Amniotic stem cell (primary cell): ENCODE results near the gene SPATA16.
"Not testable (repeated sequence)": the region's sequence is repeated elsewhere in the genome, so short reads cannot be mapped to it uniquely, and the experiment has no call there.

Source experiments
- DNase-seq: peaks from one replicate; lab custom pipeline; 2025; lab: John Stamatoyannopoulos, UW

Gene SPATA16

DNA sequence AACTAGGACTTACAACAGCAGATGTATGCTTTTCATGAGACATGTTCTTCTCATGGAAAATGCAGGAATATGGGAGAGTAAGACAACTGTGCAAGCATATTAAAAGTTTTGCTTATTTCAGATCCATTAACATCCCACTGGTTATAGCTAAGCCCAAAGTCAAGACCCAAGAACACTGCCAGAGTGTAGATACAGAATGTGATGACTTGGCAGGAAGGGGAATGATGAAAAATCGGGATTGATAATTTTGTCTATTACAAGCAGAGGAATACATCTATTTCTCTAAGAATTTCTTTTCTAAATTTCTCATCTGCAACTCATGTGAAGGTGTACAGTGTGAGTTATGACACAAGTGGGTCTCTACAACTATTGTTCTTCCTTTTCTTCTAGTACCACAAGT, 76.4 kb downstream of the SPATA16 start:
- no peak for DNase-seq

DNA sequence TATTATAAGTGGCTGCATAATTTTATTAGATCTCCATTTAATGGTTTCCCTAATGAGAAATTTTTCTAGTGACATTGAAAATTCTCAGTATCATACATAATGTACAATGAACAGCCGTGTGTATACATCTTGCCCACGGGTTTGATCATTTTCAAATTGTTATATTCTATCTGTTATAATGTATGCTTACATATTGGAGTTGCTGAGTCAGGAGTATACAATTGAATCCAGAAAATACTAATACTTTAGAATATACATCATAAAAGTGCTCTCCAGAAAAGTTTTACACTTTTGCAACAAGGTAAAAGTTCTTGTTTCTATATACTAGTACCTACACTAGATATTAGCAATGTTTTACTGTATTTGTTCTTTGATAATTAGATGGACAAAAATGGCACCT, 82.8 kb downstream of the SPATA16 start:
- DNase-seq = no peak

DNA sequence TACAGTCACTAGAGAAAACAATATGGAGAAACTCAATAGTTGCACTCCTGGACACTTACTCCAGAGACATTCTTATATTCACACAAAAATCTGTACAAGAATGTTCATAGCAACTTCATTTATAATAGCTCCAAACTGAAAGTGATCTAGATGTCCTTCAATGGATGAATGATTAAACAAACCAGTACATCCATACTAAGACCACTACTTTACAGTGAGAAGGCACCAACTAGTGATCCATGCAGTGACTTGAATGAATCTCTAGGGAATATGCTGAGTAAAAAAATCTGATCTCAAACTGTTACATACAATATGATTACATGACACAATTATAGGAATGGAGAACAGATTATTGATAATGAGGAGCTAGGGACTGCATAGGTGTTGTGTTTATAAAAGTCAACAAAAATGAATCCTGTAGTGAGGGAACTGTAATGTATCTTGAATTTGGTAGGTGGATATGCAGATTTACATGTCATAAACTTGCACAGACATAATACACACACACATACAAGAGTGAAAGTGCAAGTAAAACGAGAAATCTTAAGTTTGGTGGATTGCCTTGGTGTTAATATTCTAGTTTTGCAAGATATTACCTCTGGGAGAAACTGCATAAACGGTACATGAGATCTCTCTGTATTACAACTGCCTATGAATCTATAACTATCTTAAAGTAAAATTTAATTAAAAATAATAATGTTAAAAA, 85.7 kb downstream of the SPATA16 start:
- DNase-seq = no peak

DNA sequence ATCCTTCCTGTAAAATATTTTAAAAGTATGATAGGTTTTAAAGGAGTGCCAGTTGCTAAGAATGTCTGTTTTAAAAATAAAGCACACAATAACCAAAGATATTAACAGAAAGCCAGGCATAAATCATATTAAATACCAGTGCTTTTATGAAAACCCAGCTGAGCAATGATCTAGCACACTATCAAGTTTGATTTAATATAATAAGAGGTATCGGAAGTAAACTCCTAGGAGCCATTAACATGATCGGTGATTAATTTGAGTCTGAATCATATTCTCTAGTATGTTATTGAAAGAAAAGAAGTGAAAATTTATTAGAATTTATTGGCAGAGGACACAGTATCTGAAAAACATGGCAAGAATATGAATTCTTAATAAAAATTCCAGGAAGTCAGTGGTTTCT, 91.7 kb downstream of the SPATA16 start:
- no peak for DNase-seq

DNA sequence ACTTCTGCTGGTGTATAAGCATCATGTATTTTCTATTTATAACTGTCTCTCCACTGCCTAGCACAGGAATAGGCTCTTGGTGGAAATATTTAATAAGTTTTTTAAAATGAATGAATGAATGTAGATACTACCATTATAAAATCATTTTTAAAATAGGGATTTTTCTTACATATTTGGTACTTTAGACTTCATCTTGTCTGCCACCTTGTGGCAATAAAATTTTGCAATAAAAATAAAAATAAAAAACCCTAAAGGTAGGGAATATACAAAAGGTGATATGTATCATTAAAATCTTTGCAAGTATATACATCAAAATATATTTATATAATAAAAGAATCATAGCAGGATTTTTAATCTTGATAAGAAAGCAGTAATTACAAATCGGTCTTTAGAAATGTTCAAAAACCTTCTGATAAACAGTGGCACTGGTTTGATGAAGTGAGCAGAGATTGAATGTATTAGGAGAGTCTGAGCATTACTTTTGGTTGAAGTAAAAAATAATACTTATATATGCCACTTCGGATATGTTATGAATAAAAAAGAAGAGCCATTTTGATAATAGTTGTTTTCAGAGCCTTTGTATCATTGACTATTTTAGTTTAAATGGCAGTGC, 95.2 kb downstream of the SPATA16 start:
- DNase-seq = no peak

DNA sequence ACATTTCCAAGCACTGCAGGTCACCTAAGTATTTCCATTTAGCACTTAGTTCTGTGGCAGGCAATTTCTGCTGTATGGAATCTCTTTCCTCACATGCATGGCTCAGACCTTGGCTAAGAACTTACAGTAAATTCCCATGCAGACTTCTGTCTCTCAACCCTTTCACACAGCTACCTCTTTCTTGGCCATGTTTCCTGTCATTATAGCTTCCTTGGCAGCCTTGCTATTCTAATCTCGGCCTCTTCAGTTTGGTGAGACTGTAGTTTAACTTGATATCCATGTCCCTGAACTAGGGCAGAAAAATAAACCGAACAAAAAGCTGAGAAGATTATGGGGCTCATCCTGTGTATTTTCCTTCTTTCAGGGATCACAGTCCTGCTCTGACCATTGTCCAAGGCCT, 96.0 kb downstream of the SPATA16 start:
- DNase-seq = no peak

DNA sequence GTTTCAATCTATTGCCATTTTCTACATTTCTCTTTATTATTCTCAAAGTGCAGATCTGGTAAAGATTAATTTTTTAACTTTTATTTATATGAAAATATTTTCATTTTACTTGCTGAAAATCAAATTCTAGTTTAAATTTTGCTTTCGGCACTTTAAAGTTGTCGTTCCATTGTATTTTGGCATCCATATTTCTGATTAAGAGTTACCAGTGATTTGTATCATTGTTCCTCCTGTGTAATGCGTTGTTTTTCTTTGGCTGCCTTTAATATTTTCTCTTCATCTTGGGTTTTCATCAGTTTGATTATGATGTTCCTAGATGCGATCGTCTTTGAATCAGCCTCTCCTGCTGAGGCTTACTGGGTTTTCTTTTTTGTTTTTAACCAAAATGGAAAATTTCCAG, 97.3 kb downstream of the SPATA16 start:
- no peak for DNase-seq

DNA sequence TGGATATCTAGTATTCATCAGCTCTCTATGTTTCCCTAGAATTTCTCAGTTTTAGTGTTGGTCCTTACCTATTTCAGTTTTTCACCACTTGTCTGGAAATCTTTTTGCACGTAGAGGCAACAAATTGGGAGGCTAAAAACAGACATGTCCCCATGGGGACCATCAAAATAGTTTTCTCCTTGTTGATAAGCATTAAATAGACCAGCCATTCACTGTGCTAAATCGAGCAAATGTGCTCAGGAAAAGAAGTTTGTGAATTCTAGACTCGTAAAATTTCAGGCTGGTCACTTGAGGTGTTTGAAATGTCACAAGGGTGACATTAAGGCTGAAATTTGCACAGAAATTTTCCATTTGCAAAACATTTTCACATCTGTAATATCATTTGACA, 102.6 kb downstream of the SPATA16 start:
- DNase-seq = no peak

DNA sequence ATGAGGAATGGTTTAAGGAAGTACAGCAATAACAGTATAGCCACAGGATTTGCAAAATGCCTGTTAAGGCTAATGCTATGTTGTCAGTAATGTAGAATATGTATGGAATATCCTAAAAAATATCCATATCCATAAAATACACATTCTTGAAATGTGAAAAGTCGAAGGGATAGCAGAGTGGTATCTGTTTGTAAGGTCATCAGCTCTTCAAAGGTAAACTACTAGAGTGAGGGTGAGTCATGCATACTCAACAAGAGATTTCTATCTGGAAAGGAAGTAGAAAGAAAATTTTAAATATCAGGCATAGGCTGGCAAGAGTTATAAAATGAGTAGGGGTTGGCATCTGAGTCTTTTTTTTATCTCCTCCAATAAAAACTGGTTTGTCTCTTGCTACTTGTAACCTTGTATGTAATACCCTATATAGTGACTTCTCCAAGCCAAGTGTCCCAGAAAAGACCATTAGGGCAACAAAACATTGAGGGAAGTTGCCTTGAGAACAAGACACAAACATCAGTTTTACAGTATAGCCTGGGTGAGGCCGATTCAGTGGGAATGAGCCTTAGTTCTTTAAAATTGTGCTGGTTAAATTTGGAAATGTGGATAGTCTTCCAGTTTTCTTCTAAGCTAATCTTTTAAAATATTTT, 103.1 kb downstream of the SPATA16 start:
- no peak for DNase-seq

DNA sequence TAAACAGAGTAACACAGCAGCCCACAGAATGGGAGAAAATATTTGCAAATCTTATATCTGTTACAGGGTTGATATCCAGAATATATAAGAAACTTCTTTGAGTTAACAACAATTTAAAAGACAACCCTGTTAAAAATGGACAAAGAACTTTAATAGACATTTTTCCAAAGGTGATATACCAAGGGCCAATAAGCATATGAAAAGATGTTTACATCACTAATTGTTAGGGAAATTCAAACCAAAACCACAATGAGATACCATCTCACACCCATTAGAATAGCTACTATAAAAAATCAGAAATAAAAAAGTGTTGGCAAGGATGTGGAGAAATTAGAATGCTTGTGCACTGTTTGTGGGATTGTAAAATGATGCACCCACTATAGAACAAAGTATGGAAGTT, 110.8 kb downstream of the SPATA16 start:
- no peak for DNase-seq

DNA sequence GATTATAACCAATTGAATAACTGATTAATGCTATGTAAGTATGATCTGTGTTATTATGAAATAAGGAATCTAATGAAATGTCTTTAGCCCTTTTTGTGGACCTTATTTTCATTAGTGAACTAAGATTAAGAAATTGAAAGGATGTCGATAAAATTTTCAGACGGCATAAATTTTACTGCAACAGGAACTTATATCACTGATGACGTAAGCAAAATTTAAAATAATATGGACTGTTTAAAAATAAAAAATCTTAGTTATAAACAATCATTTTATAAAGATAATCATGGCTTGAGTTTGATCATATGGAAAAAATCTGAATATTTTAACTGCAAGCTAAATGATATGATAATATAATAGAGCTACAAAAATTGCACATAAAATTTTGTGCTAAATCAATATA, 112.7 kb downstream of the SPATA16 start:
- DNase-seq = no peak

DNA sequence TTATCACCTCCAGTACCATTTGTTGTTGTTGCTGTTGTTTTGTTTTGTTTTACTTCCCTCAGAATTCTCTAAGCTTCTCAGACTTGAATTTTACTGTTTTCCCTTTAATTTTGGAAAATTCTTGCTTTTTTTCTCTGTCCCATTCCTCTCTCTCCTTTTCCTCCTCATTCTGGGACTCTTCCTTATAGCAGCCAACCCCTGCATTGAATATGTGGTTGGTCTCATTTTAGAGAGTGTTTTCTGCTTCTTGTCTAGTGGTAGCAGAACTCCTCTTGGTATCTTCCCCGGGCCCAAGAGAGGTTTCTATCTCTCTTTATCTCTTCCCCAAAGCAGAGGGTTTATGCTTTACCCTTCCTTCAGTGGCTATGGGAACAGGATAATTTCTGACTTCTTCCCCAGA, 113.6 kb downstream of the SPATA16 start:
- no peak for DNase-seq

DNA sequence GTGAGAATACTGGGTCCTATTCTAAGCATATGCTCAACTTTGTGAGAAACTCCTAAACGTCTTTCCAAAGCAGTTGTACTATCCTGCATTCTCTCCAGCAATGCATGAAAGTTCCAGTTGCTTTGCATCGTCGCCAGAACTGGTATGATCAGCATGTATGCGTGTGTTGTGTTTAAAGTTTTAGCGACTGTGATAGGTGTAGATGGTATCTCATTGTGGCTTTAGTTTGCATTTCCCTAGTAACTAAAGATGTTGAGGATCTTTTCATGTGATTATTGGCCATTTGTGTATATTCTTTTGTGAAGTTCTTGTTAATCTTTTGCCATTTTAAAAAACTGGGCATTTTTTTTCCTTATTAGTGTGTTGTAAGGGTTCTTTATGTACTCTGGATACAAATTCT, 115.1 kb downstream of the SPATA16 start:
- DNase-seq = no peak

DNA sequence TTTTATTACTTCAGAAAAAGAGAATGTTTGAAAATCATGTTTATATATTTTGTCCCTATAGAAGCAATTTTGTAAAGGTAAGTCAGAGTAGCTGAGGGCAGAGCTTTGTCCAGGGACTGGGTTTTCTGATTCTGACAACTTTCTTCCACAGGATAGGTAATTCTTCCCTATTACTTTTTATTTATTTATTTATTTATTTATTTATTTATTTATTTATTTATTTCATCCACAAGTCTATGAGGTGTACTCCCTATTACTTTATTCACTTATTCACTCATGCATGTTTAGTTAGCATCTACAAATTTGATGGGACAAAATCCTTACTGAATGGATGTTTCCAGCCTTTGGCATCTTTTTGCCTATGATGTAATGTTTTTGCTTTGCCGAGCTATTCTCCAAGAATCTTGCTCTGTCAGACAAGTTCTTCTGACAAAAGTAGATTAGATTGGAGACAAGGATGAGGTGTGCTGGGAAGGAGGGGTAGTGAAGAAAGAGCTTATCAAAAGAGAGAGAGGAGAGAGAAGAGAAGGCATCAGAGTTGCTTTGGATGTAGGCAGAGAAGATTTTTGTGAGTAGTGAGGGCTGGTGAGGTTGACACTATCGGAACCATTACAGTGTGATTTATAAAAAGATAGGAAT, 119.4 kb downstream of the SPATA16 start:
- DNase-seq = no peak

DNA sequence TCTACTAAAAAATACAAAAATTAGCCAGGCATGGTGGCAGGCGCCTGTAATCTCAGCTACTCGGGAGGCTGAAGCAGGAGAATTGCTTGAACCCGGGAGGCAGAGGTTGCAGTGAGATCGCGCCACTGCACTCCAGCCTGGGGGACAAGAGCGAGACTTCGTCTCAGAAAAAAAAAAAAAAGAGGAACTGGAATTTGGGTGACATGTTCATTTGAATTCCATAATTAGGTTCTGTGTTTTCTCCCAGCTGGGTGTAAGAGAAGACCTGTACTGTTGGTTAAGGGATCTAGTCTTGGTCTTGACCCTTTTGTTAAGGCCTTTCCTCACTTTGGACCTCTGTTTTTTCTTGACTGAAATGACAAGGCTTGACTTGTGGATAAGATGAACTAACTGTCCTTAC, 120.9 kb downstream of the SPATA16 start:
- DNase-seq = not testable (repeated sequence)

DNA sequence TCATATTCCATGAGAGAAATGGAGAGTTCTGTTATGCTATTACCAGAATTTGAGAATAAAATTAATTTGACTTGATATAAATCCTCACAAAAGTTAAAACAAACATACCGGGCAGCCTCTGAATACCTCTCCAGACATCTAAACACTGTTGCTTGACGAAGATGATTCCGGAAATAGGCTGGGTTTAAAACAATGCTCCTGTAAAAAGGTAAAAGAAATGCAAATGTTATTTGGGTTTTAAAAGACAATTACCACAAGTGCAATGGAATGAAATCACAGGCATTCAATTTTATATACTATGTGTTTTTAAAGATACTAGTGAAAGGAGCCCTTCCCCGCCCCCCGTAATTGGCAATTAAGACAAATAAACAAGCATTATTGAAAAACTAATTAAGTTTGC, 121.7 kb downstream of the SPATA16 start:
- no peak for DNase-seq

DNA sequence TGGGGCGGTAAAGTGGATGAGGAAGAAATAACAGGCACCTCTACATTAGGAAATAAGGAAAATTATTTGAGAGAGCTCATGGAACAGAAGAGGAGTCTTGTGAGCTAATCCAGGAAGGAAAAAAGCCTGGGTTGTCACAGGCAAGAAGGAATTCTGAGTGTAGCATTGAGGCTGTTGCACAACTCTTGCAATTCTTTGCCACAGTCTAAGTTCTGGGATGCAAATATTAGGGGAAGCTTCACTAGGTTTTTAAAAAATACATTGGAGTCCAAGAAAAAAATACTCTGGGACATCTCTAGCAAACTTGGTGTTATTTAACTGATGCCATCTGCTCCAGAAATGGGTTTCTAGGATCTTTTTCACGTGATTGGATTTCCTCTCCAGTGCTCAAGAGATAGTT, 122.3 kb downstream of the SPATA16 start:
- DNase-seq = no peak

DNA sequence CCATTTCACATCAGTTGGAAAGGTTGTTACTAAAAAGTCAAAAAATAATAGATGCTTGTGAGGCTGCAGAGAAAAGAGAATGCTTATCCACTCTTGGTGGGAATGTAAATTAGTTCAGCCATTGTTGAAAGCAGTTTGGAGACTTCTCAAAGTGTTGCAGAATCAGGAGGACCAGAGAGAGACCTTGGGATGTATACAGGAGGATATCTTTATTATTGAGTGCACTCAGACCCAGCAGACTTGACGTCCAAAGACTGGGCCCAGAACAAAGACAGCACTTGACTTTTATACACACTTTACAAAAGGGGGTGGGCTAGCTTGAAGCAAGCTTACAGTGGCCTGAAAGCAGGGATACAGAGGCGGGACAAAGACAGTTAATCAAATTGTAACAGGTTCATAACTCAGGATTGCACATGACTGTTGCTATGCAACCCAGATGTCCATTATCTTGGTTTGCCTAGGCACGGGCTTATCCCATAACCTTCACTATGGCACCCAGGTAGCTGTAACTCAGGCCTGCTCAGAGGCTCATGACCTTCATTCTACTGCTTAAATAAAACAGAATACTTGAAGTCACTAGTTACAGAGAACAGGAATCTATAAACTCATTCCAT, 127.7 kb downstream of the SPATA16 start:
- DNase-seq = no peak

DNA sequence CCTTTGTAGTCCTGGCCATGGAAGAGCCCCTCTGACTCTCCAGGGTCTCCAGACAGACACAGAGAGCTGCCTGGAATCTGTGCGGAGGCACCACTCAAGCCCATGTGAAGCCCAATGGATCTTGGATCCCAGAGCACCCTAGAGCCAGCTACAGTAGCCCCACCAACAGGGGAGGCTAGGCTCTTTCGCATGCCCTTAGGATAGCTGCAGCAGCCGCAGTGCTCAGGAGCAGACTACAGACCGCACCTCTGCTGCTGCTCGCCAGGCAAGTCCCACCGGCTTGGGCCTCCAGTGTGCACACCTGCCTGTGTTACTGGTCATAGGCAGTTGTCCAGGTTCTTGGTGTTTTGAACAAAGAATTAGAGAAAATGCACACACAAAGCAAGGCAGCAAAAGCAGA, 131.6 kb downstream of the SPATA16 start:
- DNase-seq = no peak

DNA sequence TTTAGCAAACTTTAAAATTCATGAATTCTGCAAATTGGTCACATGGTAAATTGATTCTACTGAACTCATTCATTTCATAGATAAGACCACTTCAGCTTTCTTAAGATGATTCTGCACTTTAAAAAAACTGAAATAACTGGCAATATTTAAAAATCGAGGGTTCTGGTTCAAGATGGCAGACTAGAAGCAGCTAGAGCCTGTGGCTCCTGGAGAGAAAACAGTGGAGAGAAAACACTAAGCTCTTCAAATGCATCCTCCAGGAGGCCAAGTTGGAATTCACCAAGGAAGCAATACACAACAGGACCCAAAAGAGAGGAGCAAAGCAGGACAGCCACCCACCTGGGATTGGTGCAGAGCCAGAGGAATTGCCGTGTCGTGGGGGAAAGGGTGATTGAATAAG, 132.1 kb downstream of the SPATA16 start:
- no peak for DNase-seq

DNA sequence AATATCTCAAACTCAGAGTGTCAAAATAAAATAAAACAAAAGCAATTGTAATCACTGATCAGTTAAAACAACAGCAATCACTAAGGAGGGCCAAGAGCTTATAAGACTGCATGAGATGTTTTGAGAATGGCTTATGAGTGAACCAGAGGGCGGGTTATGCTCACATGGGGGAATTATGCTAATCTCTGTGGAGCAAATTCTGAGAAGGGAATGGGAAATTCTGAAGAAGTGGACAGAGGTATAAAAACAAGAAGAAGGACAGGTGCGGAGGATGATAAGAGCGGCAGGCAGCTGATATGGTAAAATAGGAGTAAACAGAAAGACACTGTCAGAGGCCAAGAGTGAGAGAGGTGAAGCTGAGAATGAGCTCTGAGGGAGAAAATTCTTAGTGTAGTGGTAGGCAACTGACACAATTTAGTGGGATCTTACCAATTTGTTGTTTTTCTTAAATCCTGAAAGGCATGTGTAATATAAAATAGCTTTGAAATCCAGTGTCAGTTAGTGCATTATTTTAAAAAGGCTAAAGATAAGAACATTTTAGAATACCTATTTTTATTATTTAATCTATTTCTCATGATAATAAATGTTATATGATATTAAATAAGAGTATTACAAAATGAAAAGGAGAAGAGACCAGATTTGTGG, 133.8 kb downstream of the SPATA16 start:
- DNase-seq = no peak

DNA sequence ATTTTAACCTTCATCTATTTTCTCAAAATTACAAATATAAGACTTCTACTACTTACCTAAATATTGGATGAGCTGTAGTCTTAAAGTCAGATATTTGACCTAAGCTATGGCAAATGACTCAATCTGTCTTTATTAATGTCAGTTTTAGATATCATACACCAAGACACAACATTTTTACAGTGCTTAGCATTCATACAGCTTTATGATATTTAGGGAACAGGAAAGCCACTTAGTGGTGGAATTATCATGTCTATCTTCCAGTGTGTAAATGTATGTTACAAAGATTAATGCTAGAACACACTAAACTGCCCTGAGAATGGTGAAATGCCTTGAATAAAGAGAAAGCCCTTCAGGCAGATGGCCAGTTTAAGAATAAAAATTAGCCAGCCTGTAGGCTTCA, 135.0 kb downstream of the SPATA16 start:
- no peak for DNase-seq
